HepG2 (cell line): ENCODE results near the gene SMIM36. TPM values are rescaled to one million over a fixed set of nuclear protein-coding genes. Genes with fewer than 3 reads are reported as not detected.

Source experiments
- BORCS8-MEF2B ChIP-seq: sonication (generic); formaldehyde crosslinking; IDR thresholded peaks from 2 replicates; pipeline ENCODE4 v1.8.0; 2022; ENCODE audit warnings: mild to moderate bottlenecking, missing genetic modification reagents
- CEBPG ChIP-seq: IDR thresholded peaks from 2 replicates; pipeline ENCODE4 v1.6.1; 2016
- DRAP1 ChIP-seq: IDR thresholded peaks from 2 replicates; pipeline ENCODE4 v1.6.1; 2016; ENCODE audit warnings: missing genetic modification reagents, missing compliant biosample characterization
- KDM4B ChIP-seq: sonication (generic); formaldehyde crosslinking; IDR thresholded peaks from 2 replicates; pipeline ENCODE4 v1.4.0; 2020; ENCODE audit warnings: missing genetic modification reagents
- KMT2B ChIP-seq: IDR thresholded peaks from 2 replicates; pipeline ENCODE4 v1.6.1; 2016; ENCODE audit warnings: missing genetic modification reagents, missing compliant biosample characterization
- MAZ ChIP-seq, 2 experiments: sonication (generic) in 1 of 2; formaldehyde crosslinking in 1 of 2; IDR thresholded peaks; 2 replicates each; pipeline versions ENCODE4 v1.5.0 to v1.6.1; 2012 to 2020; ENCODE audit warnings: low read depth in 2 of 2, mild to moderate bottlenecking in 2 of 2, borderline replicate concordance in 1 of 2, improper control_type of control experiment in 1 of 2, low read length in 1 of 2, missing genetic modification reagents in 1 of 2, moderate library complexity in 1 of 2
- MED8 ChIP-seq: sonication (generic); formaldehyde crosslinking; IDR thresholded peaks from 2 replicates; pipeline ENCODE4 v1.8.1; 2023; ENCODE audit warnings: mild to moderate bottlenecking, missing genetic modification reagents; ENCODE audit not compliant: insufficient replicate concordance
- MYC ChIP-seq: sonication (generic); formaldehyde crosslinking; IDR thresholded peaks from 2 replicates; pipeline ENCODE4 v1.9.0; 2021; ENCODE audit warnings: missing genetic modification reagents, borderline replicate concordance
- NCOA5 ChIP-seq: sonication (generic); formaldehyde crosslinking; IDR thresholded peaks from 2 replicates; pipeline ENCODE4 v1.4.0; 2020; ENCODE audit warnings: missing genetic modification reagents
- NFKBIZ ChIP-seq: IDR thresholded peaks from 2 replicates; pipeline ENCODE4 v1.6.1; 2018; ENCODE audit warnings: missing genetic modification reagents, missing compliant biosample characterization
- NR0B2 ChIP-seq: sonication (generic); formaldehyde crosslinking; IDR thresholded peaks from 2 replicates; pipeline ENCODE4 v1.4.0; 2020; ENCODE audit warnings: mild to moderate bottlenecking, missing genetic modification reagents
- ONECUT2 ChIP-seq: sonication (generic); formaldehyde crosslinking; IDR thresholded peaks from 2 replicates; pipeline ENCODE4 v1.4.0; 2020; ENCODE audit warnings: missing genetic modification reagents
- PPARG ChIP-seq: conservative IDR thresholded peaks from 2 replicates; pipeline ENCODE4 v1.6.1; 2016; ENCODE audit warnings: missing biosample characterization, missing genetic modification reagents
- RORA ChIP-seq: sonication (generic); formaldehyde crosslinking; IDR thresholded peaks from 2 replicates; pipeline ENCODE4 v1.5.0; 2020; ENCODE audit warnings: mild to moderate bottlenecking, missing genetic modification reagents, moderate library complexity
- SRY ChIP-seq: sonication (generic); formaldehyde crosslinking; IDR thresholded peaks from 2 replicates; pipeline ENCODE4 v1.8.0; 2022; ENCODE audit warnings: mild to moderate bottlenecking, missing genetic modification reagents
- TFDP1 ChIP-seq: IDR thresholded peaks from 2 replicates; pipeline ENCODE4 v1.6.1; 2016; ENCODE audit warnings: missing compliant biosample characterization, missing genetic modification reagents, borderline replicate concordance
- THAP8 ChIP-seq: sonication (generic); formaldehyde crosslinking; IDR thresholded peaks from 2 replicates; pipeline ENCODE4 v1.5.1; 2020; ENCODE audit warnings: missing genetic modification reagents, mild to moderate bottlenecking, borderline replicate concordance
- THYN1 ChIP-seq: sonication (generic); formaldehyde crosslinking; IDR thresholded peaks from 2 replicates; pipeline ENCODE4 v1.8.1; 2023; ENCODE audit warnings: low read depth, mild to moderate bottlenecking, moderate library complexity, missing genetic modification reagents, borderline replicate concordance
- YY1 ChIP-seq: IDR thresholded peaks from 2 replicates; pipeline ENCODE4 v1.6.1; 2011; ENCODE audit warnings: low read length, low read depth, moderate library complexity, mild to moderate bottlenecking; ENCODE audit not compliant: insufficient read depth, insufficient replicate concordance
- ZBTB21 ChIP-seq: sonication (generic); formaldehyde crosslinking; IDR thresholded peaks from 2 replicates; pipeline ENCODE4 v1.4.0; 2020; ENCODE audit warnings: missing genetic modification reagents
- ZBTB26 ChIP-seq: IDR thresholded peaks from 2 replicates; pipeline ENCODE4 v1.6.1; 2016; ENCODE audit warnings: missing compliant biosample characterization, missing genetic modification reagents, borderline replicate concordance
- ZFP90 ChIP-seq: sonication (generic); formaldehyde crosslinking; IDR thresholded peaks from 2 replicates; pipeline ENCODE4 v1.8.0; 2022; ENCODE audit warnings: missing genetic modification reagents, mild to moderate bottlenecking, inconsistent platforms, borderline replicate concordance
- ZNF101 ChIP-seq: sonication (generic); formaldehyde crosslinking; IDR thresholded peaks from 2 replicates; pipeline ENCODE4 v1.4.0; 2020; ENCODE audit warnings: mild to moderate bottlenecking, low read depth, missing genetic modification reagents, borderline replicate concordance
- ZNF18 ChIP-seq: sonication (generic); formaldehyde crosslinking; IDR thresholded peaks from 2 replicates; pipeline ENCODE4 v1.8.0; 2022; ENCODE audit warnings: mild to moderate bottlenecking, missing genetic modification reagents; ENCODE audit not compliant: insufficient replicate concordance
- ZZZ3 ChIP-seq: sonication (generic); formaldehyde crosslinking; IDR thresholded peaks from 2 replicates; pipeline ENCODE4 v1.4.0; 2020; ENCODE audit warnings: missing genetic modification reagents, mild to moderate bottlenecking, borderline replicate concordance
- polyA plus RNA-seq, 8 experiments: library from polyadenylated mRNA; depleted of rRNA in 3 of 8; stranded (reverse) in 7 of 8; unstranded in 1 of 8; fragments of >200 nt; fragmentation: Illumina TruSeq in 4 of 8; extraction: Trizol in 4 of 8; gene quantifications; 2 replicates each; pipeline versions ENCODE4 v1.2.1 to v1.2.3, GENCODE V29; 2011 to 2016; ENCODE audit warnings: low read depth in 4 of 8, missing spikeins in 1 of 8, mixed read lengths in 1 of 8; ENCODE audit not compliant: insufficient read depth in 1 of 8
- total RNA-seq, 5 experiments: library from RNA; depleted of rRNA; stranded (reverse); fragments of >200 nt; fragmentation: Illumina TruSeq; extraction: Trizol; gene quantifications; 2 replicates each; pipeline ENCODE4 v1.2.3, GENCODE V29; 2016; ENCODE audit warnings: low read depth in 1 of 5

Gene SMIM36
- total and polyA plus RNA-seq, 2 of the 13 experiments (the other 11 are each of a cell fraction or from before 2014, with no cell fraction given), result not detected

GRCh38 chr17:55432358-55433028, 78.8 kb downstream of the SMIM36 start (continued):
- TF ChIP-seq TFDP1 (no peak), ZFP90 (CRISPR knock-in tag) (no peak), BORCS8-MEF2B (CRISPR knock-in tag) (no peak), THAP8 (CRISPR knock-in tag) (no peak), NCOA5 (no peak), ZNF101 (CRISPR knock-in tag) (no peak), ZNF18 (no peak), NFKBIZ (CRISPR knock-in tag) (no peak; the same call in 1 of the 2 replicates), MYC (CRISPR knock-in tag) (no peak), SRY (CRISPR knock-in tag) (no peak), KMT2B (CRISPR knock-in tag) (no peak), THYN1 (no peak), NR0B2 (no peak), MED8 (CRISPR knock-in tag) (no peak), CEBPG (CRISPR knock-in tag) (peak; percentile 57), MAZ (IDR thresholded peaks at IDR 0.05; ENCODE audit: borderline replicate concordance, low read depth, low read length) (no peak), MAZ (CRISPR knock-in tag; IDR thresholded peaks at IDR 0.05; ENCODE audit: low read depth) (no peak), ZZZ3 (no peak), ZBTB26 (CRISPR knock-in tag) (no peak), ONECUT2 (no peak), ZBTB21 (CRISPR knock-in tag) (no peak), RORA (CRISPR knock-in tag) (no peak), KDM4B (CRISPR knock-in tag) (no peak), PPARG (CRISPR knock-in tag) (no peak), DRAP1 (CRISPR knock-in tag) (no peak), YY1 (peak; percentile 64)
